Right lobe of liver (tissue), 6 donors: ENCODE data around the gene GNAZ. TPM values are rescaled to one million over a fixed set of nuclear protein-coding genes. Genes with fewer than 3 reads are reported as not detected.
"Not testable (repeated sequence)": the region's sequence is repeated elsewhere in the genome, so short reads cannot be mapped to it uniquely, and the experiment has no call there.

Source experiments
- ATAC-seq, 4 donors: fragments of 200-7000 bp; cut with Tn5 transposase; one replicate each; pipeline ENCODE4 v1.9.1; 2020; ENCODE audit warnings: mild to moderate bottlenecking in 4 of 4, moderate library complexity in 4 of 4
- DNase-seq, 3 donors: peaks; one replicate each; pipeline ENCODE4 v3.0.0-alpha.2; 2020
- H3K27ac ChIP-seq, 3 donors: fragments of 200-600 bp; one replicate each; pipeline ENCODE4 v1.8.0; 2022
- H3K27me3 ChIP-seq, 2 donors: fragments of 200-600 bp; one replicate each; pipeline ENCODE4 v1.8.0; 2022
- H3K36me3 ChIP-seq, 4 donors: fragments of 200-600 bp; sonication (generic) in 1 of 4; one replicate each; pipeline versions ENCODE4 v1.5.1 to v1.8.0; 2017 to 2022; ENCODE audit warnings: control low read depth in 1 of 4
- H3K4me1 ChIP-seq, 4 donors: fragments of 200-600 bp; sonication (generic) in 1 of 4; one replicate each; pipeline versions ENCODE4 v1.5.1 to v1.8.0; 2017 to 2022; ENCODE audit warnings: control low read depth in 1 of 4
- H3K4me3 ChIP-seq, 3 donors: fragments of 200-600 bp; one replicate each; pipeline ENCODE4 v1.8.0; 2022
- H3K9me3 ChIP-seq, 4 donors: fragments of 200-600 bp; sonication (generic) in 1 of 4; one replicate each; pipeline versions ENCODE4 v1.5.1 to v1.8.0; 2017 to 2022; ENCODE audit warnings: control low read depth in 1 of 4
- POLR2A ChIP-seq: fragments of 450-650 bp; IDR thresholded peaks from one replicate; pipeline ENCODE4 v1.6.1; 2017; ENCODE audit warnings: antibody characterized with exemption, mild to moderate bottlenecking
- WGBS: methylation state at CpG from one replicate; pipeline ENCODE4 v1.1.6; 2018; ENCODE audit warnings: low coverage, low lambda C conversion rate; ENCODE audit not compliant: insufficient coverage; ENCODE audit errors: missing lambda C conversion rate; 5-methylcytosine and 5-hydroxymethylcytosine counted together
- intact Hi-C, 2 donors: fragments of 100-400 bp; cut with DNase I; formaldehyde crosslinking; loops; one replicate each; pipeline versions ENCODE4 v1.11.2 to v1.14.1; 2022
- total RNA-seq, 6 experiments: library from RNA; depleted of rRNA in 2 of 6; stranded (reverse); fragments of >200 nt in 2 of 6; fragmentation: NEBNext Ultra II Directional in 3 of 6; extraction: Animal tissue kit (Norgen Biotek cat#: 25700) in 3 of 6; gene quantifications; one replicate each; pipeline versions ENCODE4 v1.1.0 to v1.2.4, GENCODE V29; 2016 to 2023
- TF ChIP-seq, protein P1 (sequence below), 4 donors: fragments of 200-600 bp in 3 of 4; fragments of 450-650 bp in 1 of 4; IDR thresholded peaks; one replicate each; pipeline versions ENCODE4 v1.5.1 to v1.8.0; 2016 to 2022; ENCODE audit warnings: antibody characterized with exemption in 4 of 4, mild to moderate bottlenecking in 2 of 4
- donor health status: DM: no; HTN: yes; CAD: no.
- donor health status: DM: no; HTN: no; CAD: no.
- donor health status: DM: no; HTN: no; CAD: no.
- donor health status: DM: no; HTN: yes; CAD: no.
- donor health status: DM: no; HTN: yes; CAD: no.

The GNAZ gene
- total RNA-seq, 6 experiments from 2014 or later: 0.15 to 1.5 (median 0.53) TPM

DNA sequence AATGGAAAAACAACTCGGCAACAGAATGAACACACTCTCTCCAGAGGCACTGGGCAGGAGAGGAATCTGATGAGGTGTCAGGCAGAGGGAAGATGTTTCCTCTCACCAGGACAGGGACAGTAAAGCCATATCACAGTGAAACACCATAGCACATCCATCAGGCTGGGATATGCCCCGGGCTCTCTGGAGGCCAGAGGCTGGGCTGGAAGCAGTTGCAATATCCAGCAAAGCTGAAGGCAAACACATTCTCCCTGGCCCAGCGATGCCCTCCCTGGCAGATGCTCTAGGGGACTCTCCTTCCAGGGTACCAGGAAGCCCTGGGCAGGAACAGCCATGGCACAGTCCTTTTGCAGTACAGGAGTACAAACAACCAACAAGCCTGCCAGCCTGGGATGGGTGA is 60.4 kb downstream of the GNAZ start:
- peak in 2 of 3 donors; percentile 15 to 35 for DNase-seq
- 38% methylated on average over 2 of the region's 3 CpGs for WGBS
- Histone ChIP-seq H3K36me3 (no peaks in the 10 kb centered on the region), H3K27ac (no peak overlapping the region), H3K4me1 (peaks cover 0 to 7% (median 0%) of the 10 kb centered on the region in 4 donors), H3K27me3 (no peaks in the 10 kb centered on the region), H3K4me3 (no peak overlapping the region), H3K9me3 (no peaks in the 10 kb centered on the region)
- intact Hi-C loops: no loop called here
- TF ChIP-seq, protein P1, sequence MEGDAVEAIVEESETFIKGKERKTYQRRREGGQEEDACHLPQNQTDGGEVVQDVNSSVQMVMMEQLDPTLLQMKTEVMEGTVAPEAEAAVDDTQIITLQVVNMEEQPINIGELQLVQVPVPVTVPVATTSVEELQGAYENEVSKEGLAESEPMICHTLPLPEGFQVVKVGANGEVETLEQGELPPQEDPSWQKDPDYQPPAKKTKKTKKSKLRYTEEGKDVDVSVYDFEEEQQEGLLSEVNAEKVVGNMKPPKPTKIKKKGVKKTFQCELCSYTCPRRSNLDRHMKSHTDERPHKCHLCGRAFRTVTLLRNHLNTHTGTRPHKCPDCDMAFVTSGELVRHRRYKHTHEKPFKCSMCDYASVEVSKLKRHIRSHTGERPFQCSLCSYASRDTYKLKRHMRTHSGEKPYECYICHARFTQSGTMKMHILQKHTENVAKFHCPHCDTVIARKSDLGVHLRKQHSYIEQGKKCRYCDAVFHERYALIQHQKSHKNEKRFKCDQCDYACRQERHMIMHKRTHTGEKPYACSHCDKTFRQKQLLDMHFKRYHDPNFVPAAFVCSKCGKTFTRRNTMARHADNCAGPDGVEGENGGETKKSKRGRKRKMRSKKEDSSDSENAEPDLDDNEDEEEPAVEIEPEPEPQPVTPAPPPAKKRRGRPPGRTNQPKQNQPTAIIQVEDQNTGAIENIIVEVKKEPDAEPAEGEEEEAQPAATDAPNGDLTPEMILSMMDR (IDR thresholded peaks at IDR 0.05): no peak
- TF ChIP-seq POLR2A: no peak
- ATAC-seq: no peak

DNA sequence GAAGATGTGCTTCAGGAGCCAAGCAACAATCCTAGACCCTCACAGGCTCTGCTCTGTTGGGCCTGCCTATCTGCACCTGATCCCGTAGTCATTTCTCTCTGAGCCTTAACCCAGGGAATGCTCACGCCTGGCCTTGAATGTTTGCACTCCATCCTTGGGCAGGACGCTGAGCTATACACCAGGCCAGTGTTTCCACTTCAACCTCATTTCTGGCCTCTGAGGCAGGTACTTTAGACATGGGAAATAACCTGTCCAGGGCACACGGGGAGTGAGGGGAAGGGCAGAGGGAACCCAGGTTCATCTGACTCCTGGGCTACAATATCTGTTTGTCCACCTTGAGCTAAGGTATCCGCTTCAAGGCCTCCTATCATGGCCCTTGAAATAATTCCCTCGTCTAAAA is 61.6 kb downstream of the GNAZ start:
- TF ChIP-seq POLR2A: no peak
- TF ChIP-seq, protein P1 (IDR thresholded peaks at IDR 0.05): no peak
- no peak overlapping the region for H3K4me3 ChIP-seq
- no peaks in the 10 kb centered on the region for H3K9me3 ChIP-seq
- 43% methylated on average over 2 of the region's 6 CpGs for WGBS
- intact Hi-C loops: no loop called here
- H3K27me3 ChIP-seq: no peaks in the 10 kb centered on the region
- H3K36me3 ChIP-seq: no peaks in the 10 kb centered on the region
- peaks cover 0 to 7% (median 0%) of the 10 kb centered on the region in 4 donors for H3K4me1 ChIP-seq
- DNase-seq: no peak
- ATAC-seq: no peak
- H3K27ac ChIP-seq: no peak overlapping the region

DNA sequence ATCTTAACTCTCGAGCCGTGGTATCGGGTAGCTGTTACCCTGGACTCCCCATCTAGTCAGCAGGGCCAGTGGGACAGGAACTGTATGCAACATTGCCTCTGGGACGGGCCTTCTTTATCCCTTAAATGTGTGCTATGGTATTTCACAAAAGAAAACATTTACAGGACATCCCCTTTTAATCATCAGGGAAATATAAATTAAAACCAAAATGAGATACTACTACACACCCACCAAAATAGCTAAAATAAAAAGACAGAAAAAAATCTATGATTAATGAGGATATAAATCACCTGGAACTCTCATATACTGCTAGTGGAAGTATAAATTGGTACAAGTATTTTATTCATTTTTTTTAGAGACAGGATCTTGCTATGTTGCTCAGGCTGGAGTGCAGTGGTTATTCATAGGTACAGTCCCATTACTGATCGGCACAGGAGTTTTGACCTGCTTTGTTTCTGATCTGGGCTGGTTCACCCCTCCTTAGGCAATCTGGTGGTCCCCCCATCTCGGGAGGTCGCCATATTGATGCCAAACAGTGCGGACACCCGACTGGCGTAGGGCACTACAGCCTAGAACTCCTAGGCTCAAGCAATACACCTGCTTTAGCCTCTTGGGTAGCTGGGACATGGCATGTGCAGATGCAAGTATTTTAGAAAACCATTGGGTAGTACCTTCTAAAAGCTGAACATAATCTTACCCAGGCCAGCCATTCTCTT is 62.2 kb downstream of the GNAZ start:
- TF ChIP-seq, protein P1 (IDR thresholded peaks at IDR 0.05): no peak
- no peak for TF ChIP-seq POLR2A
- H3K4me3 ChIP-seq: no peak overlapping the region
- H3K36me3 ChIP-seq: no peaks in the 10 kb centered on the region
- intact Hi-C loops: no loop called here
- DNase-seq (no peak), ATAC-seq (no peak)
- no peak overlapping the region for H3K27ac ChIP-seq
- no peaks in the 10 kb centered on the region for H3K27me3 ChIP-seq
- H3K4me1 ChIP-seq: peaks cover 0 to 7% (median 0%) of the 10 kb centered on the region in 4 donors
- 76% methylated on average over 7 of the region's 10 CpGs for WGBS
- no peaks in the 10 kb centered on the region for H3K9me3 ChIP-seq

DNA sequence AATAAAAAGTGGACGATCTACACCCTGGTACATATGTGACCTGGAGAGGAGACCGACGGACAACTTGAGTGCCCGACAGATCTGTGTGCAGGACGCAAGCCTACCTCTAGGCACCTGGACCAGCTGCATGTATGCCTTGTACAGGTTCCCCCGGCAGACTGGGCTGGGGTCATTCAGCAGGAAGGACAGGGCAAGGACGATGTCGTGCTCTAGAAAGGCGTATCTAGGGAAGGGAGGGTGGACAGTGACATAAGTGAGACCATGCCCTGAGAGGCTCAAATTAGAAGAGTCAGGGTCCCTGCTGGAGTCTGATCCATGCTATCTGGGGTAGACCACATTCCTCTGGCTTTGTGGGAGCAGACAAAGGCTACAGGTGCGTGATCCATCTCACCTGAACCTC is 63.6 kb downstream of the GNAZ start:
- ATAC-seq (no peak), DNase-seq (no peak)
- H3K27me3 ChIP-seq: no peaks in the 10 kb centered on the region
- H3K27ac ChIP-seq: no peak overlapping the region
- H3K4me3 ChIP-seq: no peak overlapping the region
- no peaks in the 10 kb centered on the region for H3K9me3 ChIP-seq
- whole genome bisulfite sequencing: 76% methylated on average over 5 of the region's 10 CpGs
- H3K4me1 ChIP-seq: no peaks in the 10 kb centered on the region
- intact Hi-C loops: no loop called here
- TF ChIP-seq, protein P1 (IDR thresholded peaks at IDR 0.05): no peak
- TF ChIP-seq POLR2A: no peak
- H3K36me3 ChIP-seq: no peaks in the 10 kb centered on the region

DNA sequence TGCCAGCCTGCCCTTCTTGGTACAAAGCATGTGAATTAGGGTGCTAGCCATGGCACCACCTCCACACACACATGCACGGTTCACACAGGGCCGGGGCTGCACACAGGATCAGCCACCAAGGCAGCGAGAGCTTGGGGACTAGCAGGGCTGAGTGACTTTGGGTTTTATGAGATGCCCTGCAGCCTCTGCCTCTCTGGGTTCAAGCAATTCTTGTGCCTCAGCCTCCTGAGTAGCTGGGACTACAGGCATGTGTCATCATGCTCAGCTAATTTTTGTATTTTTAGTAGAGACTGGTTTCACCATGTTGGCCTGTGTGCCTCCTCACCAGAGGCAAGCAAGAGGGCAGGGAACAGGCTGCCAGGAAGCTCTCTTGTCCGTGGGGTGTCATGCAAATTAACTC is 66.7 kb downstream of the GNAZ start:
- peak in 2 of 3 donors; percentile 7 to 42 for DNase-seq
- H3K4me1 ChIP-seq, H3K27ac ChIP-seq, H3K36me3 ChIP-seq, H3K4me3 ChIP-seq, ATAC-seq, H3K27me3 ChIP-seq, H3K9me3 ChIP-seq, intact Hi-C loops: not testable (repeated sequence)
- 80% methylated on average over 2 of the region's 4 CpGs for WGBS
